Measurements from ENCODE around the gene GSTM5.
"Not testable (repeated sequence)": the region's sequence is repeated elsewhere in the genome, so short reads cannot be mapped to it uniquely, and the experiment has no call there.

GSTM5 gene

GRCh38 chr1:109762821-109763645 lies 51.0 kb downstream of the GSTM5 start:
- no peak for FAIRE-seq

DNA sequence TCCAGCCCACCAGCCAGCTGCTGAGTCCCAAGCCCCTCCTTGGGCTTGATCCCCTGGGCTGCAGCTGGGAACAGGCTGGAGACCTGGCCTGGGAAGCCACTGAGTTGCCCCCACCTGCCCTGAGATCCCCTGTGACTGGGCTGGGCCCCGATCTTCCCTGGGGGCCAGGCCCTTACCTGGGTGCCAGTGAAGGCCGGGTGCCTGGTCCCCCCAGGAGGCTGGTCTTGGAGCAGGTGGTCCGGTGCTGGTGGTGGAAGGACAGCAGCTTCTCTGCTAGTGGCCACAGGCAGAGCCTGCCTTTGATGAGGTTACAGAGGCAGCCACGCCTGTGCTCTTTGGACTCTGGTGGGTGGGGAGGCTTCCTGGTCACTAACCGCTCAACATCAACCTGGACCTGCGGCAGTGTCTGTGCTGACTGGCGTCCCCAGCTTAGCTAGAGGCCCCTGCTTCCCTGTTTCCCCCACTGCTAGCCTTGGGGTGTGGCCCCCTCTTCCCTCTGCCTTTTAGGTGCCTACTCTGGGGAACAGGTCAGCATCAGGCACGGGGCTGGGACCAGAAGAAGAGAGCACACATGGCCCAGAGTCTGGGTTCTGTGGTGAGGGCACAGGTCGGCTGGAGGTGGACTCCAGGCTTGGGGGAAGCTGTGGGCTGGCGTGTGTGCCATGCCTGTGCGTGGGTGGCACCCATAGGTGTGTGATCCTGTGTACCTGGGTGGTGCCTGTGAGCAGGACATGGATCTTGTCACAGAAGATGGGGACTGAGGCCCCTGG lies 51.8 kb downstream of the GSTM5 start, which contains the start of gene EPS8L3:
Gene EPS8L3, minus strand, starts transcription at position 278 of the 770 bp plus-strand sequence. CDS start 2,174 bp downstream, outside the sequence.
- no peak for FAIRE-seq

DNA sequence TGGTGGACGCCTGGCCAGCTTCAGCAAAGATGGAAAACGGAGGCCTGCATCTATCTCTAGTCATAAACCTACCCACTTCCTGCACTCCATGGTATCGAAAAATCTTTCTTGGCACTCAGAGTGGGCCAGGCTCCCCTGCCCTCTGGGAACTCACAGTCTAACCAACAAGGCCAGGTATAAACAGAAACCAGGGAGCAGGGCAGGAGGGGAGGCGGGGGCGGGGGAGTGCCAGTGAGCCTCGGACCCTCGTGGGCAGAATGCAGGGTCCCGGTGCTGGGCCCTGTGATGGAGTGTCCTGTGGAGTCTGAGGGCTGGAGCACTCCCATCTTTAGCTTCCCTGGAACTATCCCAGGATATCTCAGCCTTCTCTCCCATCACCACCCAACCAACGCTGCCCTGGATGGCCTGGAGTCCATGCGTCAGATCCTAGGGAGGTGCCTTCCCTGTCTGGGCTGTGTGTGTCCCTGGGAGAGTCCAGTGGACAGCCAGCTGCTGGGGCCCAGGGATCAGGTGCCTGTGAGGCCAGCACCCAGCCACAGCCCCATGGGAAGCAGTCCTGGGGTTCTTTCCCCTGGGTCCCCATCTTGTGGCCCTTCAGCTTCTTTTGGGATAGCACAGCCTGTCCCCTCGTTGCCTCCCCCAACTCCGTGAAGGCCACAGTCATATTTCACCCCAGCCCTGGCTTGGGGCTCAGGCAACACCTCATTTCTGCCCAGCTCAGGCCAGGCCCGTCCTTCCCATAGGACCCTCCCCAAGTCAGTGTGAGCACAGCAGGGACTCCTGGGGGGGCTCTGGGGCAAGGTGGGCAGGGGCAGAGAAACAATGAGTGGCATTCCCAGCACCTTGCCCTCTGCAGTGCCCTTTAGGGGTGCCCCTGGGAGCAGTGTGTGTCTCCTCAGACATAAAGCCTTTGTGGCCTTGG lies 52.8 kb downstream of the GSTM5 start:
- no peak for FAIRE-seq

GRCh38 chr1:109765483-109765815 lies 53.4 kb downstream of the GSTM5 start:
- no peak for FAIRE-seq

GRCh38 chr1:109765896-109766615 lies 54.0 kb downstream of the GSTM5 start:
- FAIRE-seq: no peak

DNA sequence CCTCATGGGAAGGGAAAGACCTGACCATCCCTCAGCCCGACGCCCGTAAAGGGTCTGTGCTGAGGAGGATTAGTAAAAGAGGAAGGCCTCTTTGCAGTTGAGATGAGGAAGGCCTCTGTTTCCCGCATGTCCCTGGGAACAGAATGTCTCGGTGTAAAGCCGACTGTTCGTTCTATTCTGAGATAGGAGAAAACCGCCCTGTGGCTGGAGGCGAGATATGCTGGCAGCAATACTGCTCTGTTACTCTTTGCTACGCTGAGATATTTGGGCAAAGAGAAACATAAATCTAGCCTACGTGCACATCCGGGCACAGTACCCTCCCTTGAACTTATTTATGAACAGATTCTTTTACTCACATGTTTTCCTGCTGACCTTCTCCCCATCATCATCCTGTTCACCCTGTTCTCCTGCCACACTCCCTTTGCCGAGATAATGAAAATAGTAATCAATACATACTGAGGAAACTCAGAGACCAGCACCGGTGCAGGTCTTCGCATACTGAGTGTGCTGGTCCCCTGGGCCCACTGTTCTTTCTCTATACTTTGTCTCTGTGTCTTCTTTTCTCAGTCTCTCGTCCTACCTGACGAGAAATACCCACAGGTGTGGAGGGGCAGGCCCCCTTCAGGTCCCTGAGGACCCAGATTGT lies 55.1 kb downstream of the GSTM5 start:
- not testable (repeated sequence) for FAIRE-seq
